22Rv1 (cell line): ENCODE results near the gene UBN1.
"Not testable (repeated sequence)": the region's sequence is repeated elsewhere in the genome, so short reads cannot be mapped to it uniquely, and the experiment has no call there.

Experiments used
- H3K27ac ChIP-seq: fragments of 450-650 bp; 2 replicates; pipeline ENCODE4 v1.5.1; 2017
- CTCF ChIP-seq: fragments of 450-650 bp; IDR thresholded peaks from 2 replicates; pipeline ENCODE4 v1.5.1; 2017; ENCODE audit warnings: mild to moderate bottlenecking
- ZFX ChIP-seq: fragments of 450-650 bp; IDR thresholded peaks from 2 replicates; pipeline ENCODE4 v1.6.1; 2017; ENCODE audit warnings: antibody characterized with exemption, borderline replicate concordance

Gene UBN1

GRCh38 chr16:4925791-4926190 lies 78.5 kb downstream of the UBN1 start:
- H3K27ac ChIP-seq = no peak overlapping the region
- no peak for TF ChIP-seq ZFX
- no peak for TF ChIP-seq CTCF

GRCh38 chr16:4926928-4927327 lies 79.6 kb downstream of the UBN1 start:
- no peak overlapping the region for H3K27ac ChIP-seq
- TF ChIP-seq CTCF (no peak), ZFX (no peak)

- TF ChIP-seq CTCF (no peak), ZFX (no peak)
- H3K27ac ChIP-seq = no peak overlapping the region
These were observed 80.4 kb downstream of the UBN1 start for GRCh38 chr16:4927661-4928060.

GRCh38 chr16:4928227-4928626 lies 80.9 kb downstream of the UBN1 start:
- no peak overlapping the region for H3K27ac ChIP-seq
- no peak for TF ChIP-seq ZFX
- no peak for TF ChIP-seq CTCF

- H3K27ac ChIP-seq = not testable (repeated sequence)
These were observed 82.3 kb downstream of the UBN1 start for GRCh38 chr16:4929619-4930018.

- no peak for TF ChIP-seq ZFX
- no peak for TF ChIP-seq CTCF
- no peak overlapping the region for H3K27ac ChIP-seq
These were observed 84.1 kb downstream of the UBN1 start for GRCh38 chr16:4931381-4931780.
